ENCODE measurements around the gene TBC1D23.

TBC1D23 gene

GRCh38 chr3:100354850-100355249 is 94.1 kb downstream of the TBC1D23 start:
- FAIRE-seq, result no peak

- no peak for FAIRE-seq
These were observed 97.6 kb downstream of the TBC1D23 start for GRCh38 chr3:100358413-100358812.

GRCh38 chr3:100359035-100359434 is 98.2 kb downstream of the TBC1D23 start:
- no peak for FAIRE-seq

GRCh38 chr3:100360757-100361496 is 100.1 kb downstream of the TBC1D23 start:
- no peak for FAIRE-seq

DNA sequence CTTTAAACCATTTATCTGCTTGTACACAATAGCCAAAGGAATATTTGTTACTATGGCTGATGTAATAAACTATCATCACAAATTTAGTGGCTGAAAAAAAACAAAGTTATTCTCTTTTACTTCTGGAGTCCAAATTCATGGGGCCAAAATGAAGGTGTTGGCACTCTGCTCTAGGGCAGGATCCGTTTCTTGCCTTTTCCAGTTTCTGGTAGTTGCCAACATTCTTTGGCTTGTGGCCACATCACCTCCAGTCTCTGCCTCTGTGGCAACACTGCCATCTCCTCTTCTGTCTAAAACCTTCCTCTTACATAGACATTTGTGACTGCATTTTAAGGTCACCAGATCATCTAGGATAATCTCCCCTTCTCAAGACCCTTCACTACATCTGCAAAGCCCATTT is 101.1 kb downstream of the TBC1D23 start:
- no peak for FAIRE-seq

GRCh38 chr3:100364421-100364820 is 103.6 kb downstream of the TBC1D23 start:
- no peak for FAIRE-seq

DNA sequence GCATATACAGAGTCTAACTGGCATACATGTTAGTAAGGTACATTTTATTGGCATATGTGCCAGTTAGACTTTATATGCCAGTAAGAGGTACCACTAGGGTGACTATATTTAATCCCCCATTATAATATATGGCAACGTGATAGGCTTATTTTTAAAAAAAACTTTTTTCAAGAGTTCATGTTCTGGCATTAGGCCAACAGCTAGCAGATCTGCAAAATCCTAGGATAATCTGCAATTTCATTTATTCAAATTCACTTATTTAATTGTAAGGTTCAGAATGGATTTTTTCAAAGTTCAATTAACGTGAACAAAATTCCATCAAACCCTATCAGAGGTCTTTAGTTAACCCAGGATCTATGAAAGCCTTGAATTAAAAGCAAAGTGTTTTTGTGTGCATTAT is 105.6 kb downstream of the TBC1D23 start:
- peak; percentile 36 for FAIRE-seq

- FAIRE-seq, result no peak
These were observed 107.6 kb downstream of the TBC1D23 start for GRCh38 chr3:100368441-100368840.

DNA sequence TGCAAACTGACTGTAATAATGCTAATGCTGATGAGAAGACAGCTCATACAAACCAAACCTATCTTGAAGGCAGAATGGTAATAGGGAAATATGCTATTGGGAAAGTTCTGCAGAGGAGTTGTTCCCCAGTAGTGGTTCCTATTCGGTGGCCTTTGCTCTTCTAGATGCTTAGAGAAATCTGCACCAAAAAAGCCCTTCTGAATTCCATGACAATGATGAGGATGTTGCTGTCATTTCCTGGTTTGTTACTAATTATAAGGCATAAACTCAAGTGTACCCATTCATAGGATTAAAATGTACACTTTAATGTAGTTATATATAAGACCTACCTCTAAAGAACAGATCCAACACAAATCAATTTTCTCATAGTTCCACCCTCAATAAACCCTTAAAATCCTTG is 110.0 kb downstream of the TBC1D23 start:
- FAIRE-seq, result no peak

GRCh38 chr3:100374521-100374920 is 113.7 kb downstream of the TBC1D23 start:
- no peak for FAIRE-seq

All from islet of Langerhans (tissue), 1 donor.